GM21825 (cell line): Measurements from ENCODE around the gene KMT2D.

Experiments
- ATAC-seq: cut with Tn5 transposase; IDR thresholded peaks from one replicate; pipeline ENCODE4 v1.9.1; 2021; ENCODE audit warnings: mild to moderate bottlenecking, moderate library complexity; ENCODE audit not compliant: unreplicated experiment

The KMT2D gene

GRCh38 chr12:49036029-49036428 is 24.6 kb downstream of the KMT2D start:
- no peak for ATAC-seq

- ATAC-seq: no peak
Observed at GRCh38 chr12:49034286-49034622, 26.3 kb downstream of the KMT2D start.

GRCh38 chr12:49033611-49034285 is 26.8 kb downstream of the KMT2D start:
- no peak for ATAC-seq

GRCh38 chr12:49032679-49033447 is 27.7 kb downstream of the KMT2D start:
- no peak for ATAC-seq

- no peak for ATAC-seq
Observed at GRCh38 chr12:49032276-49032675, 28.3 kb downstream of the KMT2D start.

GRCh38 chr12:49031573-49032161 is 28.9 kb downstream of the KMT2D start:
- no peak for ATAC-seq

GRCh38 chr12:49030714-49031572 is 29.7 kb downstream of the KMT2D start:
- no peak for ATAC-seq

- no peak for ATAC-seq
Observed at GRCh38 chr12:49030119-49030518, 30.5 kb downstream of the KMT2D start.

- ATAC-seq: no peak
Observed at GRCh38 chr12:49028666-49029275, 31.8 kb downstream of the KMT2D start.

GRCh38 chr12:49027846-49028555 is 32.6 kb downstream of the KMT2D start:
- ATAC-seq: no peak

GRCh38 chr12:49026678-49027480 is 33.7 kb downstream of the KMT2D start:
- ATAC-seq: no peak

- ATAC-seq: no peak
Observed at GRCh38 chr12:49026101-49026500, 34.5 kb downstream of the KMT2D start.

- no peak for ATAC-seq
Observed at GRCh38 chr12:49025463-49025862, 35.1 kb downstream of the KMT2D start.

GRCh38 chr12:49024543-49024942 is 36.1 kb downstream of the KMT2D start:
- ATAC-seq: no peak

- ATAC-seq: no peak
Observed at GRCh38 chr12:49023812-49024211, 36.8 kb downstream of the KMT2D start.

GRCh38 chr12:49022558-49023178 is 37.9 kb downstream of the KMT2D start:
- ATAC-seq: no peak

GRCh38 chr12:49021292-49021915 is 39.2 kb downstream of the KMT2D start:
- ATAC-seq: no peak

- no peak for ATAC-seq
Observed at GRCh38 chr12:49020441-49020840, 40.2 kb downstream of the KMT2D start.
